Measurements from ENCODE around the gene NCOR1. TPM values are rescaled to one million over a fixed set of nuclear protein-coding genes. Genes with fewer than 3 reads are reported as not detected.

Gene NCOR1
- total and polyA plus RNA-seq, 2 of the 13 experiments (the other 11 are each of a cell fraction or from before 2014, with no cell fraction given), result 57.0 to 71.7 TPM

GRCh38 chr17:16261049-16261448 is 45.7 kb upstream of the NCOR1 start (continued):
- no peak for TF ChIP-seq PHB2 (IDR thresholded peaks at IDR 0.05; ENCODE audit: partially characterized antibody)
- TF ChIP-seq BORCS8-MEF2B (CRISPR knock-in tag; IDR thresholded peaks at IDR 0.05), result no peak

DNA sequence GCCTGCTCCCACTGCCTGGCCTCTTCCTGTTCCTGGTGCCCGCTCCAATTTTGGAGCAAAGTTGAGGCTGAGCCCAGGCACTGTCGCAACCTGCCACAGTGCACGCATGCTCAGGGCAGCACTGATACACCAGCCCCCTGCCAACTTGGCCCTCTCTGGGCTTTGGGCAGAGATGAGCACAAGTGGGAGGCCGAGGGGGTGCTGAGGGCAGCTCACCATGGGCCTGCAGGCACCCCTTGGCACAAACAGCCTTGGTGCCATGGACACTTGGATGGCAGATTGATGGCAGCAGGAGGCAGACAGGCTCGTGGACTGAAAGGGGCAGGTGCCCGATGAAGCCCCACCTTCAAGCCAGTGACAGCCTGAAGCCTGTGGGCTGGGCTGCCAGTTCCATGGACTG is 44.6 kb upstream of the NCOR1 start:
- no CpG with 5 or more reads among the region's 6 CpGs for WGBS (ENCODE audit: low lambda C conversion rate)
- intact Hi-C loops (cut with micrococcal nuclease; ENCODE audit: unreplicated experiment), result no loop called here
- Histone ChIP-seq H3K9ac (ENCODE audit: insufficient read depth, low read depth, low read length) (no peak overlapping the region), H3K27me3 (ENCODE audit: control insufficient read depth in 1 of 2, insufficient read depth in 2 of 2, low read length in 2 of 2) (no peaks in the 10 kb centered on the region), H3K36me3 (replicated peaks in 1 of 2; ENCODE audit: control insufficient read depth in 1 of 2, insufficient read depth in 2 of 2, low read length in 2 of 2) (peaks cover 0 to 3% of the 10 kb centered on the region in 2 experiments; a peak in 1 of 5 replicates), H3K4me3 (replicated peaks in 1 of 3; ENCODE audit: insufficient read depth in 1 of 3, low read depth in 2 of 3, low read length in 3 of 3) (no peak overlapping the region), H3K79me2 (ENCODE audit: insufficient read depth, low read length) (peaks cover 6% of the 10 kb centered on the region), H3K4me2 (ENCODE audit: low read depth, low read length) (no peak overlapping the region), H2AFZ (ENCODE audit: low read length) (no peak overlapping the region), H3K27ac (ENCODE audit: extremely low read length, insufficient read depth, low read length) (no peak overlapping the region), H4K20me1 (ENCODE audit: insufficient read depth, low read length) (no peaks in the 10 kb centered on the region), H3K9me3 (ENCODE audit: low read length) (no peaks in the 10 kb centered on the region), H3K4me1 (ENCODE audit: insufficient read depth, low read length) (peaks cover 24% of the 10 kb centered on the region)
- ATAC-seq (no peak), DNase-seq (ENCODE audit: low spot score) (no peak), FAIRE-seq (no peak)
- CTCF ChIA-PET (ENCODE audit: low intra/inter-chr PET ratio, low total read pairs), result no interaction called here
- no TSS peak for BruUV-seq (replicated peaks)
- POLR2A ChIA-PET, result no interaction called here
- in situ Hi-C loops (cut with HindIII; ENCODE audit: extremely low pct_ligation_motif_present, low pct_unique_long_range_greater_than_20kb), result no loop called here
- TF ChIP-seq AGO2 (optimal IDR thresholded peaks at IDR 0.05; ENCODE audit: low read depth, low read length) (peak; percentile 27), EHMT2 (IDR thresholded peaks at IDR 0.05; ENCODE audit: borderline replicate concordance, low read depth, low read length) (no peak)

DNA sequence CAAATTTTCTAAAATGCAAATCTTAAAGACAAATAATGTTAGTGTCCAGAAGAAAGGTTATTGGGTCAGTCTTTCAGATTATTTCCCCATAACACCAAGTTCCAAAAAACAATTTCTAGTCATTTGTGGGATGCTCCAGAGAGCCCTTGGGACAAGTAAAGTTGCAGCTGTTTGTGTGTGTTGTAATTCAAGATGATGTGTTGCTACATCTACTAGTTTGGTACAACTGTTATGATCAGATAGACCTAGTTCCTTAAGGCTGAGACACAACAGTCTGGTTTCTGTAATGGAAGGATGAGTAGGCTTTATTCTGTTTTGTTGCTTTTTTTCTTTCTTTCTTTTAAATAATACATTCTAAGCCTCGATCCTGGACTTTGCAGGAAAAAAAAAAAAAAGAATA is 43.6 kb upstream of the NCOR1 start:
- intact Hi-C loops (cut with micrococcal nuclease; ENCODE audit: unreplicated experiment) (no loop called here), in situ Hi-C loops (cut with HindIII; ENCODE audit: extremely low pct_ligation_motif_present, low pct_unique_long_range_greater_than_20kb) (no loop called here)
- H2AFZ ChIP-seq (ENCODE audit: low read length), result no peak overlapping the region
- BruUV-seq (replicated peaks), result no TSS peak
- no peak overlapping the region for H3K9ac ChIP-seq (ENCODE audit: insufficient read depth, low read depth, low read length)
- H3K4me2 ChIP-seq (ENCODE audit: low read depth, low read length), result no peak overlapping the region
- H3K4me3 ChIP-seq (replicated peaks in 1 of 3; ENCODE audit: insufficient read depth in 1 of 3, low read depth in 2 of 3, low read length in 3 of 3), result no peak overlapping the region
- peaks cover 32% of the 10 kb centered on the region for H3K4me1 ChIP-seq (ENCODE audit: insufficient read depth, low read length)
- ChIA-PET CTCF (ENCODE audit: low intra/inter-chr PET ratio, low total read pairs) (no interaction called here), POLR2A (no interaction called here)
- no peaks in the 10 kb centered on the region for H3K27me3 ChIP-seq (ENCODE audit: control insufficient read depth in 1 of 2, insufficient read depth in 2 of 2, low read length in 2 of 2)
- H3K9me3 ChIP-seq (ENCODE audit: low read length), result no peaks in the 10 kb centered on the region
- no peak overlapping the region for H3K27ac ChIP-seq (ENCODE audit: extremely low read length, insufficient read depth, low read length)
- DNase-seq (ENCODE audit: low spot score) (no peak), ATAC-seq (no peak), FAIRE-seq (no peak)
- H3K79me2 ChIP-seq (ENCODE audit: insufficient read depth, low read length), result peaks cover 6% of the 10 kb centered on the region
- 85% methylated on average over 1 of the region's 1 CpG for WGBS (ENCODE audit: low lambda C conversion rate)
- no peaks in the 10 kb centered on the region for H4K20me1 ChIP-seq (ENCODE audit: insufficient read depth, low read length)
- peaks cover 0 to 3% of the 10 kb centered on the region in 2 experiments; a peak in 1 of 5 replicates for H3K36me3 ChIP-seq (replicated peaks in 1 of 2; ENCODE audit: control insufficient read depth in 1 of 2, insufficient read depth in 2 of 2, low read length in 2 of 2)
- TF ChIP-seq ZNF629 (CRISPR knock-in tag; conservative IDR thresholded peaks at IDR 0.05), result no peak
- TF ChIP-seq ELF1 (CRISPR knock-in tag; IDR thresholded peaks at IDR 0.05), result no peak
- no peak for TF ChIP-seq ZNF207 (IDR thresholded peaks at IDR 0.05; ENCODE audit: borderline replicate concordance)
- TF ChIP-seq ZNF891 (CRISPR knock-in tag; IDR thresholded peaks at IDR 0.05), result no peak
- no peak for TF ChIP-seq ZNF33A (CRISPR knock-in tag; IDR thresholded peaks at IDR 0.05; ENCODE audit: borderline replicate concordance)
- TF ChIP-seq ZBTB1 (CRISPR knock-in tag; IDR thresholded peaks at IDR 0.05; ENCODE audit: borderline replicate concordance), result no peak
- no peak for TF ChIP-seq RERE (CRISPR knock-in tag; IDR thresholded peaks at IDR 0.05; ENCODE audit: low read depth)
- TF ChIP-seq IRF9 (CRISPR knock-in tag; IDR thresholded peaks at IDR 0.05; ENCODE audit: borderline replicate concordance), result no peak
